ENCODE data around the gene LDHA.
"Not testable (repeated sequence)": the region's sequence is repeated elsewhere in the genome, so short reads cannot be mapped to it uniquely, and the experiment has no call there.

- TF ChIP-seq, protein P1, sequence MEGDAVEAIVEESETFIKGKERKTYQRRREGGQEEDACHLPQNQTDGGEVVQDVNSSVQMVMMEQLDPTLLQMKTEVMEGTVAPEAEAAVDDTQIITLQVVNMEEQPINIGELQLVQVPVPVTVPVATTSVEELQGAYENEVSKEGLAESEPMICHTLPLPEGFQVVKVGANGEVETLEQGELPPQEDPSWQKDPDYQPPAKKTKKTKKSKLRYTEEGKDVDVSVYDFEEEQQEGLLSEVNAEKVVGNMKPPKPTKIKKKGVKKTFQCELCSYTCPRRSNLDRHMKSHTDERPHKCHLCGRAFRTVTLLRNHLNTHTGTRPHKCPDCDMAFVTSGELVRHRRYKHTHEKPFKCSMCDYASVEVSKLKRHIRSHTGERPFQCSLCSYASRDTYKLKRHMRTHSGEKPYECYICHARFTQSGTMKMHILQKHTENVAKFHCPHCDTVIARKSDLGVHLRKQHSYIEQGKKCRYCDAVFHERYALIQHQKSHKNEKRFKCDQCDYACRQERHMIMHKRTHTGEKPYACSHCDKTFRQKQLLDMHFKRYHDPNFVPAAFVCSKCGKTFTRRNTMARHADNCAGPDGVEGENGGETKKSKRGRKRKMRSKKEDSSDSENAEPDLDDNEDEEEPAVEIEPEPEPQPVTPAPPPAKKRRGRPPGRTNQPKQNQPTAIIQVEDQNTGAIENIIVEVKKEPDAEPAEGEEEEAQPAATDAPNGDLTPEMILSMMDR (IDR thresholded peaks at IDR 0.05): not testable (repeated sequence)
- TF ChIP-seq POLR2A (IDR thresholded peaks at IDR 0.05): not testable (repeated sequence)
Measured at GRCh38 chr11:18407400-18407799, 13.0 kb downstream of the LDHA start.
